Measurements from ENCODE around the gene GREM1.

The GREM1 gene

GRCh38 chr15:32682569-32682968 lies 35.2 kb upstream of the GREM1 start:
- ATAC-seq (ENCODE audit: insufficient read depth, low read depth) (no peak), DNase-seq (no peak)
- no peaks in the 10 kb centered on the region for H3K27me3 ChIP-seq (ENCODE audit: insufficient read depth, low read length, poor library complexity)
- no peak overlapping the region for H3K4me2 ChIP-seq (ENCODE audit: insufficient read depth, low read length)
- no peak overlapping the region for H3K4me3 ChIP-seq (ENCODE audit: low read depth in 1 of 2, low read length in 2 of 2)
- TF ChIP-seq CTCF (IDR thresholded peaks at IDR 0.05; ENCODE audit: borderline replicate concordance, extremely low read depth, low read length, poor library complexity, severe bottlenecking): no peak
- no peak for TF ChIP-seq EZH2 (IDR thresholded peaks at IDR 0.05; ENCODE audit: borderline replicate concordance, low read depth, low read length, severe bottlenecking)
- no peaks in the 10 kb centered on the region for H3K4me1 ChIP-seq (ENCODE audit: insufficient read depth, low read length)
- H3K79me2 ChIP-seq (ENCODE audit: insufficient read depth, low read length): no peaks in the 10 kb centered on the region
- no peaks in the 10 kb centered on the region for H3K9me3 ChIP-seq (ENCODE audit: insufficient read depth, low read length, severe bottlenecking)
- no peaks in the 10 kb centered on the region for H3K36me3 ChIP-seq (ENCODE audit: insufficient read depth, low read length)
- H3K27ac ChIP-seq (ENCODE audit: low read length): no peak overlapping the region
- H2AFZ ChIP-seq (ENCODE audit: low read depth, low read length): no peak overlapping the region
- H4K20me1 ChIP-seq (ENCODE audit: insufficient read depth, low read length): no peaks in the 10 kb centered on the region
- no peak overlapping the region for H3K9ac ChIP-seq (ENCODE audit: low read depth, low read length)

GRCh38 chr15:32682977-32683630 lies 34.7 kb upstream of the GREM1 start:
- no peaks in the 10 kb centered on the region for H4K20me1 ChIP-seq (ENCODE audit: insufficient read depth, low read length)
- H3K79me2 ChIP-seq (ENCODE audit: insufficient read depth, low read length): no peaks in the 10 kb centered on the region
- H3K4me3 ChIP-seq (ENCODE audit: low read depth in 1 of 2, low read length in 2 of 2): no peak overlapping the region
- no peak overlapping the region for H3K9ac ChIP-seq (ENCODE audit: low read depth, low read length)
- no peak for ATAC-seq (ENCODE audit: insufficient read depth, low read depth)
- no peak overlapping the region for H3K27ac ChIP-seq (ENCODE audit: low read length)
- no peak for TF ChIP-seq CTCF (IDR thresholded peaks at IDR 0.05; ENCODE audit: borderline replicate concordance, extremely low read depth, low read length, poor library complexity, severe bottlenecking)
- no peaks in the 10 kb centered on the region for H3K9me3 ChIP-seq (ENCODE audit: insufficient read depth, low read length, severe bottlenecking)
- no peaks in the 10 kb centered on the region for H3K27me3 ChIP-seq (ENCODE audit: insufficient read depth, low read length, poor library complexity)
- H2AFZ ChIP-seq (ENCODE audit: low read depth, low read length): no peak overlapping the region
- no peak for DNase-seq
- no peaks in the 10 kb centered on the region for H3K36me3 ChIP-seq (ENCODE audit: insufficient read depth, low read length)
- no peaks in the 10 kb centered on the region for H3K4me1 ChIP-seq (ENCODE audit: insufficient read depth, low read length)
- H3K4me2 ChIP-seq (ENCODE audit: insufficient read depth, low read length): no peak overlapping the region

- H4K20me1 ChIP-seq (ENCODE audit: insufficient read depth, low read length): no peaks in the 10 kb centered on the region
- no peaks in the 10 kb centered on the region for H3K4me1 ChIP-seq (ENCODE audit: insufficient read depth, low read length)
- DNase-seq (no peak), ATAC-seq (ENCODE audit: insufficient read depth, low read depth) (peak; percentile 31; the same call in 1 of the 3 replicates)
- H2AFZ ChIP-seq (ENCODE audit: low read depth, low read length): no peak overlapping the region
- no peak overlapping the region for H3K4me2 ChIP-seq (ENCODE audit: insufficient read depth, low read length)
- no peaks in the 10 kb centered on the region for H3K36me3 ChIP-seq (ENCODE audit: insufficient read depth, low read length)
- no peaks in the 10 kb centered on the region for H3K9me3 ChIP-seq (ENCODE audit: insufficient read depth, low read length, severe bottlenecking)
- H3K9ac ChIP-seq (ENCODE audit: low read depth, low read length): no peak overlapping the region
- H3K4me3 ChIP-seq (ENCODE audit: low read depth in 1 of 2, low read length in 2 of 2): no peak overlapping the region
- H3K79me2 ChIP-seq (ENCODE audit: insufficient read depth, low read length): no peaks in the 10 kb centered on the region
- TF ChIP-seq EZH2 (IDR thresholded peaks at IDR 0.05; ENCODE audit: borderline replicate concordance, low read depth, low read length, severe bottlenecking) (no peak), CTCF (IDR thresholded peaks at IDR 0.05; ENCODE audit: borderline replicate concordance, extremely low read depth, low read length, poor library complexity, severe bottlenecking) (no peak)
- H3K27me3 ChIP-seq (ENCODE audit: insufficient read depth, low read length, poor library complexity): no peaks in the 10 kb centered on the region
- no peak overlapping the region for H3K27ac ChIP-seq (ENCODE audit: low read length)
Observed at GRCh38 chr15:32683906-32684584, 33.8 kb upstream of the GREM1 start.
